K562 (cell line): Measurements from ENCODE around the gene R3HDM2. TPM values are rescaled to one million over a fixed set of nuclear protein-coding genes. Genes with fewer than 3 reads are reported as not detected.

ENCODE experiments used
- ARID1B ChIP-seq: fragments of 450-650 bp; IDR thresholded peaks from 2 replicates; pipeline ENCODE4 v1.6.1; 2016; ENCODE audit warnings: antibody characterized with exemption, mild to moderate bottlenecking, inconsistent platforms
- ARID4B ChIP-seq: sonication (generic); formaldehyde crosslinking; IDR thresholded peaks from 2 replicates; pipeline ENCODE4 v1.8.0; 2022; ENCODE audit warnings: mild to moderate bottlenecking, missing genetic modification reagents
- DMBX1 ChIP-seq: fragments of 250-450 bp; sonication (Bioruptor Pico); IDR thresholded peaks from 2 replicates; pipeline ENCODE4 v1.8.0; 2022; ENCODE audit warnings: inconsistent platforms, mild to moderate bottlenecking, moderate library complexity, borderline replicate concordance
- ETV6 ChIP-seq, 3 experiments: fragments of 150-350 bp in 1 of 3; sonication (generic) in 1 of 3; formaldehyde crosslinking in 1 of 3; IDR thresholded peaks; 2 replicates each; pipeline versions ENCODE4 v1.6.1 to v1.8.0; 2014 to 2022; ENCODE audit warnings: borderline replicate concordance in 2 of 3, low read depth in 2 of 3, antibody characterized with exemption in 1 of 3, low read length in 1 of 3, mild to moderate bottlenecking in 1 of 3, missing genetic modification reagents in 1 of 3
- GTF2B ChIP-seq: IDR thresholded peaks from 2 replicates; pipeline ENCODE4 v1.6.1; 2011; ENCODE audit not compliant: insufficient read length; ENCODE audit errors: extremely low read depth
- GTF2F1 ChIP-seq: IDR thresholded peaks from 2 replicates; pipeline ENCODE4 v1.6.1; 2011; ENCODE audit warnings: low read depth, low read length, improper control_type of control experiment
- HDAC2 ChIP-seq: fragments of 450-650 bp; IDR thresholded peaks from 2 replicates; pipeline ENCODE4 v1.6.1; 2016; ENCODE audit warnings: mild to moderate bottlenecking
- HES1 ChIP-seq: fragments of 450-650 bp; IDR thresholded peaks from 2 replicates; pipeline ENCODE4 v1.6.1; 2016; ENCODE audit warnings: low read depth, mild to moderate bottlenecking, moderate library complexity
- KLF6 ChIP-seq: fragments of 250-450 bp; sonication (Bioruptor Pico); IDR thresholded peaks from 2 replicates; pipeline ENCODE4 v1.4.0; 2020; ENCODE audit warnings: mild to moderate bottlenecking, moderate library complexity, borderline replicate concordance
- NONO ChIP-seq, 2 experiments: fragments of 200-400 bp in 1 of 2; fragments of 450-650 bp in 1 of 2; formaldehyde crosslinking in 1 of 2; IDR thresholded peaks; 2 replicates each; pipeline ENCODE4 v1.6.1; 2017; ENCODE audit warnings: low read depth in 2 of 2, mild to moderate bottlenecking in 2 of 2, moderate library complexity in 2 of 2, low read length in 1 of 2
- POLR3G ChIP-seq: IDR thresholded peaks from 2 replicates; pipeline ENCODE4 v1.6.1; 2011; ENCODE audit not compliant: insufficient read length, insufficient replicate concordance; ENCODE audit errors: extremely low read depth
- RFX1 ChIP-seq: fragments of 450-650 bp; IDR thresholded peaks from 2 replicates; pipeline ENCODE4 v1.6.1; 2016; ENCODE audit warnings: mild to moderate bottlenecking, moderate library complexity
- SLC30A9 ChIP-seq: fragments of 250-450 bp; sonication (Bioruptor Pico); IDR thresholded peaks from 2 replicates; pipeline ENCODE4 v1.8.0; 2022; ENCODE audit warnings: mild to moderate bottlenecking, moderate library complexity
- USF1 ChIP-seq: sonication (generic); formaldehyde crosslinking; IDR thresholded peaks from 2 replicates; pipeline ENCODE4 v1.9.0; 2022; ENCODE audit warnings: mild to moderate bottlenecking, missing genetic modification reagents
- ZBTB17 ChIP-seq: fragments of 450-650 bp; formaldehyde crosslinking; IDR thresholded peaks from 2 replicates; pipeline ENCODE4 v1.4.0; 2020; ENCODE audit warnings: mild to moderate bottlenecking
- ZNF224 ChIP-seq: sonication (generic); formaldehyde crosslinking; IDR thresholded peaks from 2 replicates; pipeline ENCODE4 v1.8.0; 2022; ENCODE audit warnings: mild to moderate bottlenecking, missing genetic modification reagents
- ZNF23 ChIP-seq: fragments of 250-450 bp; sonication (Bioruptor Pico); IDR thresholded peaks from 2 replicates; pipeline ENCODE4 v1.4.0; 2020; ENCODE audit warnings: mild to moderate bottlenecking
- ZNF354B ChIP-seq: fragments of 250-450 bp; sonication (Bioruptor Pico); IDR thresholded peaks from 2 replicates; pipeline ENCODE4 v1.4.0; 2020
- ZNF41 ChIP-seq: fragments of 250-450 bp; sonication (Bioruptor Pico); conservative IDR thresholded peaks from 2 replicates; pipeline ENCODE4 v1.4.0; 2020; ENCODE audit warnings: mild to moderate bottlenecking
- ZNF717 ChIP-seq: fragments of 250-450 bp; sonication (Bioruptor Pico); IDR thresholded peaks from 2 replicates; pipeline ENCODE4 v1.5.0; 2021
- ZNF75A ChIP-seq: fragments of 450-650 bp; formaldehyde crosslinking; IDR thresholded peaks from 2 replicates; pipeline ENCODE4 v1.4.0; 2020; ENCODE audit warnings: mild to moderate bottlenecking
- ZNF778 ChIP-seq: fragments of 450-650 bp; formaldehyde crosslinking; IDR thresholded peaks from 2 replicates; pipeline ENCODE4 v1.4.0; 2020; ENCODE audit warnings: mild to moderate bottlenecking, moderate library complexity
- polyA plus RNA-seq, 8 experiments: library from polyadenylated mRNA; depleted of rRNA in 4 of 8; stranded (reverse) in 5 of 8; unstranded in 3 of 8; fragments of >200 nt; fragmentation: Nextera tagmentation in 2 of 8; fragmentation: Illumina TruSeq in 1 of 8; extraction: Ambion mirVana in 2 of 8; extraction: Trizol in 1 of 8; gene quantifications; 2 replicates each; pipeline versions ENCODE4 v1.2.1 to v1.2.3, GENCODE V29; 2011 to 2014; ENCODE audit warnings: inconsistent platforms in 1 of 8, missing spikeins in 1 of 8
- total RNA-seq, 7 experiments: library from RNA; depleted of rRNA in 6 of 7; stranded (reverse); fragments of >200 nt in 6 of 7; fragmentation: Illumina TruSeq in 2 of 7; extraction: Trizol in 2 of 7; gene quantifications; 2 replicates each; pipeline versions ENCODE4 v1.2.1 to v1.2.3, GENCODE V29; 2011 to 2021; ENCODE audit warnings: low replicate concordance in 1 of 7

R3HDM2 gene
- total and polyA plus RNA-seq, 9 of the 15 experiments (the other 6 are each of a cell fraction or from before 2014, with no cell fraction given) = 3.3 to 18.8 (median 9.0) TPM

GRCh38 chr12:57229634-57230380 lies 201.0 kb downstream of the R3HDM2 start, which contains the start of gene SHMT2 (continued):
- no peak for TF ChIP-seq GTF2B
- TF ChIP-seq ZNF224 (CRISPR knock-in tag) = no peak
- TF ChIP-seq HES1 = no peak
- TF ChIP-seq USF1 (CRISPR knock-in tag) = peak; percentile 69
- no peak for TF ChIP-seq ZNF717
- TF ChIP-seq HDAC2 = peak; percentile 63; the same call in 1 of the 2 replicates
- TF ChIP-seq SLC30A9 = no peak
- TF ChIP-seq ZNF41 (CRISPR knock-in tag) = no peak
- TF ChIP-seq ZBTB17 (CRISPR knock-in tag) = no peak
- TF ChIP-seq ZNF23 (CRISPR knock-in tag) = no peak
- TF ChIP-seq RFX1 = no peak
- TF ChIP-seq POLR3G = no peak
- no peak for TF ChIP-seq KLF6
- no peak for TF ChIP-seq DMBX1 (CRISPR knock-in tag)
- TF ChIP-seq ETV6 (IDR thresholded peaks at IDR 0.05; ENCODE audit: borderline replicate concordance in 1 of 2, low read depth in 2 of 2, low read length in 1 of 2) = no peak
- no peak for TF ChIP-seq ETV6 (CRISPR knock-in tag; IDR thresholded peaks at IDR 0.05; ENCODE audit: borderline replicate concordance)
- TF ChIP-seq ZNF778 (CRISPR knock-in tag) = no peak
- no peak for TF ChIP-seq GTF2F1
- peak; percentile 30; the same call in 1 of the 2 replicates for TF ChIP-seq ARID4B
- TF ChIP-seq ZNF75A (CRISPR knock-in tag) = no peak
- TF ChIP-seq NONO (IDR thresholded peaks at IDR 0.05; ENCODE audit: low read depth in 2 of 2, low read length in 1 of 2) = no peak
- no peak for TF ChIP-seq ZNF354B (CRISPR knock-in tag)
- peak; percentile 45; the same call in 1 of the 2 replicates for TF ChIP-seq ARID1B
